GM19324 (cell line): ENCODE results near the gene CDK16.
A peak's percentile ranks its signal among the peaks of the same experiment; 100 is the strongest.

ENCODE experiments used
- ATAC-seq: cut with Tn5 transposase; IDR thresholded peaks from one replicate; pipeline ENCODE4 v1.9.1; 2021; ENCODE audit warnings: mild to moderate bottlenecking, moderate library complexity; ENCODE audit not compliant: unreplicated experiment, low FRiP score

Gene CDK16

GRCh38 chrX:47218280-47218919, at the start of gene CDK16:
TSS of gene CDK16 (plus strand) at chrX:47218681. CDS start at chrX:47223558, 4,877 bp downstream.
- peak; percentile 49 for ATAC-seq

GRCh38 chrX:47169273-47169672, 49.2 kb upstream of the CDK16 start:
- no peak for ATAC-seq

DNA sequence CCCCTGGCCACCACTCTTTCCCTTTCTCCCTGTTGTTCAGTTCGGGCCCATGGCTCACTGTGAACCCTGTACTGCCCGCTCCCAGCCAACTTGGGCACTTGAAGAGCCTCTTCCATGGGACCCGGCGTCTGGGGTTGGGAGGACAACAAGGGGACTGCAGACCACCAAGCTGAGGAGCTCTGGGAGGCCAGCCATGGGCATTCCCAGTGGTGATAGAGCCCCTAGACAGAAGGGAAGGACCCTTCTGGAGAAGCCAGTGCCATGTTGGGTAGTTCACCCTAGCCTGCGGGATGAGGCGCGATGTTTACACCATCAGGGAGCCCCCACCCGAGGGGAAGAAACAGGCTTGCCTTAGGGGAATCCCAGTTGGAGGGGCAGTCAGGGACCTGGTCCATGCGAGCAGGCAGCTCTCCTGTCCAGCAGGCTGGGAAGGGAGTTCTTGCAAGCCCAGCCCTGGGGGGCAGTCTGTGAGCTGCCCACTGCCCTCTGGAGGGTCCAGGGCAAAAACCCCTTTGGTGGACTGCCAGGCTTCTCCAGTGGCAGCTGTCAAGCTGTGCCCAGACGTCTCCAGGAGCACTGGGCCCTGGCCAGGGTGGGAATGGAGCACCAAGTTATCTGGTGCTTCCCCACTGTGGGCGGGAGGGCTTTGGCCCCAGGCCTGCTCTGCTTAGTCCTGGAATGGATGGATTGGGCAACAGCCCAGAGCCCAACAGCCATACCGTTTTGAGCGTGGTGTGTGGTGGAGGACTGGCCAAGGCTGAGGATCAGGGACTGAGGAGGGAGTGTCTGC, 48.6 kb upstream of the CDK16 start:
- no peak for ATAC-seq

DNA sequence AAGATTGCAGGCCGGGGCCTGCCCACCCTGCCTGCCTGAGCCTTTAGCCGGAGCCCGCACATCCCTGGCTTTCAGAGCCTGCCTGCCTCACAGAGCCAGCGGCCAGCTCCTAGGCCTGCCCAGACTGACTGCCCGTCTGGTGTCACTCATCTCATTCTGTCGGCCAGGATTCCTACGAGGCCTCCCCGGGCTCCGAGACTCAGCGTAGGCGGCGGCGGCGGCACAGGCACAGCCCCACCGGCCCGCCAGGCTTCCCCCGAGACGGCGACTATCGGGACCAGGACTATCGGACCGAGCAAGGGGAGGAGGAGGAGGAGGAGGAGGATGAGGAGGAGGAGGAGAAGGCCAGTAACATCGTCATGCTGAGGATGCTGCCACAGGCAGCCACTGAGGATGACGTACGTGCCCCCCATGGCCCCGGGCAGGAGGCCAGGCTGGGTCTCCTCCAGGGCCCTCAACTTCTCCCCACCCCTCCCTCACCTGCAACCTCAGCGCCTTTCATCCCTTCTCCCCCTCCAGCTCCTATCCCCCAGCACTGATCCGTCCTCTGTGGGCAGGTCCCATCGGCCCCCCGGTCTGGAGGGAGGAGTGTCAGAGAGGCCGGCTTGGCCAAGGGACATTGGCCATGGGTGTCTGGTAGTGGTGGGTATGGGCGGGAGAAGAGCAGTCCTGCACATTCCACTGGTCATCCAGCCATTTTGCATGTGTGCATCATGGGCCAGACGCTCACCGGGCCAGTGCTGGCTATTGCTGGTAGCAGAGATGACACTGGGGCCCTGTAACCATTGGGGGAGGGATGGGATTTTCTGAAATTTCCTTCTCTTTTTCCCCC, 47.4 kb upstream of the CDK16 start:
- ATAC-seq = no peak

DNA sequence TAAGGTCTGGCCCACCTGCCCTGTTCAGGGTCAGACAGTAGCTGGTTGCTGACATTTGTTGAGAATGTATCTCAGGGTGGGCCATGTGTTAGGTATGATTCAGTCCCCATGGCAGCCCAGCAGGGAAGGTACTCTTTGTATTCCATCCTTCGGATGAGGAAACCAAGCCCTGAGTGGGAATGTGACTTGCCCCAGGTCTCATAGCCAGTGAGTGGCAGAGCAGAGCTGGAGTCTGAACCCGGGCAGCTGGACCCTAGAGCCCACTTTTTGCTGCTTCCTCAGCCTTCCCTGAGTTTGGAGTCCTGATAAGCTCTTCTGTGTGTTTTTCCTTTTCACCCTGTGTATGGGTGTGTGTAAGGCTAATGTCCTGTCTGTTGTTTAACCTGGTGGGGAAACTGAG, 46.5 kb upstream of the CDK16 start:
- ATAC-seq = no peak

GRCh38 chrX:47172549-47172948, 45.9 kb upstream of the CDK16 start:
- ATAC-seq = no peak

DNA sequence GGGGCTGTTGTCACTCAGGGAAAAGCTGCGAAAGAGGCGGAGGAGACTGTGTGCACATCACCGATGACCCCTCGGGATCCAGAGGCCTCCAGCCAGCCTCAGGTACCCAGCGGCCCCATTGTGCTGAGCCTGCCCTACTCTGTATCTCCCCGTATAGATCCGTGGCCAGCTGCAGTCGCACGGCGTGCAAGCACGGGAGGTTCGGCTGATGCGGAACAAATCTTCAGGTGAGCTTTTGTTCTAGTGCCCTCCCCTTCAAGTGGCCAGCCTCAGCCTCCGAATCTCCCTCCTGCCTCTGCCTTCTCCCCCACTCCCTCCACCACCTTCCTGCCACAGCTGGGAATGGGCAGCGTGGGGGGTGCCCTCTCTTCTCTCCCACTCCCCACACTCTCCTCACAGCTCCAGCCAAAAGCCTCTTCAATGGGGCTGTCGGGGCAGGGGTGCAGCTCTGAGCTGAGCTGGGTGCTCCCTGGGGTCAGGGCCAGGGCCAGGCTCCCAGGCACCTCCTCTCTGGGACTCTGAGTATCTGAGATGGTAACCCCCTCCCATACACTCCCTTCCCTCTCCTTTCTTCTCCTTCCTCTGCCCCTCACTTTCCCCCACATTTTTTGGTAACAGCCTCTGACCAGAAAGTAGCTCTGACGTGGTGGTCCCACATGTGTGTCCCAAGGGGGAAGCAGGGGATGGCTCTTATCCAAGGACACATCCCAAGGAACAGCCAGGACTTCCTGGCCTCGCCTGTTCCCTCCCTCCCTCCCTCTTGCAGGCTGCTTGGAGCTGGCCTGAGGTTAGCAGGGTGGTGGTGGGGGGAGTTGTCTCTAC, 45.3 kb upstream of the CDK16 start:
- ATAC-seq = no peak

DNA sequence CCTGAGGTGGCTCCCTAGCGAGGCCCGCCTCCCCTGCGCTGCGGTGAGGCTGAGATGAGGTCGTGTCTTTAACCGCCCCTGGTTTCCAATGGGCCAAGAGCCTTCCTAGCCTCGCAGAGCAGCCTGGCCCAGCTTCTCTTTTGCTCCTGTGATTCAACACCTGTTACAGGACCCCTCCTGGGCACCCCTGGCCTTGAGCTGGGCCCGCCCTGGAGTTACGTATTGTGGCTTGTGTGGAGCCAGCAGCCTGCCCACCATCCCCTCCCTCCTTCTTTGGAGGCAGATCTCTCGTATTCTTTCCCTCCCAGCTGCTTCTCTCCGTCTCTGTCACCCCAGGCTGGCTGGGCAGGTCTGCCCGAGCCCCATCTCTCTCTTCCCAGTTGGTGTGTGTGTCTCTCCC, 44.1 kb upstream of the CDK16 start:
- ATAC-seq = no peak

- ATAC-seq = no peak
Observed at GRCh38 chrX:47174846-47175587, 43.5 kb upstream of the CDK16 start.

GRCh38 chrX:47175588-47175980, 42.9 kb upstream of the CDK16 start:
- ATAC-seq = no peak

DNA sequence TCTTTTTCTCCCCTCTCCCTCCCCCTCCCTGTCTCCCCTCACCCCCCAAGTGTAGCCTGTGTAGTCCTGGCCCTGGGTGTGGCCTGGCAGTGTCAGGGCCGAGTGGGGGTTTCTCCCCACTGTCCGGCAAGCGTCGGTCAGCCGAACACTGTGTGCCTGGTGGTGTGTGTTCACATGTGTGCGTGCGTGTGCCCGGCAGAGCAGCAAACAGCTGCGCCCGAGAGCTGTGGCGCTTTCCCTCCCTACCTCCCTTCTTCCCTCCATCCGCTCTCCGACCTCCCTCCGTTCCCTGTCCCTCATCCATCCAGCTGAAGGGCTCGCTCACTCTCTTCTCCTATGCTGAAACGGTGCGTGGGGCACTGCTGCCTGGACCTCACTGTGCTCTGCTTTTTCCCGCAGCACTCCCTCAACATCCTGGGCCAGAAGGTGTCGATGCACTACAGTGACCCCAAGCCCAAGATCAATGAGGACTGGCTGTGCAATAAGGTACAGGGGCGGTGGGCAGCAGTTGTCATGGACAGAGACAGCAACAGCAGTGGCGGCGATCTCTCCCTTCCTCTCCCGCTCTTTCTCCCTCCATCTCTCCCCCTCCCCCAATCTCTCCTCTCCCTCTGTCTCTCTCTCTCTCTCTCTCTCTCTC, 42.3 kb upstream of the CDK16 start:
- ATAC-seq = no peak

GRCh38 chrX:47177079-47177478, 41.4 kb upstream of the CDK16 start:
- no peak for ATAC-seq

DNA sequence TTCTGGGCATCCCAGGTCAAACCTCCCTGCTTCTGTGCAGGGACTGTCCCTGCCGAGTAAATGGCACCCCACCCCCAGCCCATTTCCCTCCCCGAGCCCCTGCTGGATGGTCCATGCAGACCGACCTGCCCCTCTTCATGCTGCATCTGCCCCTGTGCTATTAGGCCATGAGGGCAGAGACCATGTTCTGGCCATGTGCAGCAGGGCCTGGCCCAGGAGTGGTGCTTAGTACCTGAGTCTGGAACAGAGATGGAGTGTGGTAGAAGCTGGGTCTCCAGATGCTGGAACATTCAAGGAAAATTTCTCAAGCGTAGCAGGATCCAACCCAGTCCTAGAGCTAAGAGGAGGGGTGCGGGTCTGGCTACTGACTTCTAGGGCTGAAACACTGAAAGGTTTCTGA, 40.1 kb upstream of the CDK16 start:
- no peak for ATAC-seq

DNA sequence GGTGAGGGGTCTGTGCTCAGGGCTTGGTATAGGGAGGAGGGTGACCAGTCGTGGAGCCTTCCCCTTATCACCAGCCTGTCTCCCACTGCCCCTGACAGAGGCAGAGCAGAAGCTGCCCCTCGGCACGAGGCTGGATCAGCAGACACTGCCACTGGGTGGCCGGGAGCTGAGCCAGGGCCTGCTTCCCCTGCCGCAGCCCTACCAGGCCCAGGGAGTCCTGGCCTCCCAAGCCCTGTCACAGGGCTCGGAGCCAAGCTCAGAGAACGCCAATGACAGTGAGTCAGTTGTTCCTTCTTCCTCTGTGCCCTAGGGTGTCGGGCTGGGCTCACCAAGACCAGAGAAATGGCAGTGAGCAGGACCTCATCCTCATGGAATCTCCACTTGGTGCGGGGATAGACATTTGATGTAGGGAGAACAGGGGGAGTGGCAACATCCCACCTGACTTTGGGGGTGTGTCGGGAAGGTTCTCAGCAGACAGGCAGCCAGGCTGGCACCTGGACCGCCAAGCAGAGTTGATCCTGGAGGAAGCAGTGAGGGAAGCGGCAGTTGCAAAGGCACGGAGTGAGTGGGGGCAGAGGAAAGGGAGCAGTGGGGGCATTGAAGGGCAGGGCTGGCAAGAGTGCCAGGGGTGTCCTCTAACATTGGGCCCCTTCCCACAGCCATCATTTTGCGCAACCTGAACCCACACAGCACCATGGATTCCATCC, 39.1 kb upstream of the CDK16 start:
- ATAC-seq = no peak

DNA sequence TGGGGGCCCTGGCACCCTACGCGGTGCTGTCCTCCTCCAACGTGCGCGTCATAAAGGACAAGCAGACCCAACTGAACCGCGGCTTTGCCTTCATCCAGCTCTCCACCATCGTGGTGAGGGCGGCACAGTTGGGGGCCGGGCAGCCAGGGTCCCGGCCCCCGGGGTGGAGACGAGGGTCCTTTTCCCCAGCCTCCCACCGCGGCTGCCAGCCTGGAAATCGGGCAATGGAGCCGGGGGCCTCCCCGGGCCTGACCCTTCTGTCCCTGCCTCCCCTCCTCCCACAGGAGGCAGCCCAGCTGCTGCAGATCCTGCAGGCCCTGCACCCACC, 38.6 kb upstream of the CDK16 start:
- no peak for ATAC-seq

GRCh38 chrX:47180346-47180745, 38.1 kb upstream of the CDK16 start:
- ATAC-seq = no peak

DNA sequence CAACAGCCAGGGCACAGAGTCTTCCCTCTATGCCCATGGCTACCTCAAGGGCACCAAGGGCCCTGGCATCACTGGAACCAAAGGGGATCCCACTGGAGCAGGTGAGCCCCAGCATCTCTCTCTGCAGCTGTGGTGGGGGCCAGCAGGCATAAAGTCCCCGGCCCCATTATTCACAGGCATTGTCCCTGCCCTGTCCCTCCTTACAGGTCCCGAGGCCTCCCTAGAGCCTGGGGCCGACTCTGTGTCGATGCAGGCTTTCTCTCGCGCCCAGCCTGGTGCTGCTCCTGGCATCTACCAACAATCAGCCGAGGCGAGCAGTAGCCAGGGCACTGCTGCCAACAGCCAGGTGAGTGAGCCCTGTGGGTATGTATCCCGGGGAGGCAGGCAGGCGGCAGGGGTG, 37.2 kb upstream of the CDK16 start:
- ATAC-seq = no peak

DNA sequence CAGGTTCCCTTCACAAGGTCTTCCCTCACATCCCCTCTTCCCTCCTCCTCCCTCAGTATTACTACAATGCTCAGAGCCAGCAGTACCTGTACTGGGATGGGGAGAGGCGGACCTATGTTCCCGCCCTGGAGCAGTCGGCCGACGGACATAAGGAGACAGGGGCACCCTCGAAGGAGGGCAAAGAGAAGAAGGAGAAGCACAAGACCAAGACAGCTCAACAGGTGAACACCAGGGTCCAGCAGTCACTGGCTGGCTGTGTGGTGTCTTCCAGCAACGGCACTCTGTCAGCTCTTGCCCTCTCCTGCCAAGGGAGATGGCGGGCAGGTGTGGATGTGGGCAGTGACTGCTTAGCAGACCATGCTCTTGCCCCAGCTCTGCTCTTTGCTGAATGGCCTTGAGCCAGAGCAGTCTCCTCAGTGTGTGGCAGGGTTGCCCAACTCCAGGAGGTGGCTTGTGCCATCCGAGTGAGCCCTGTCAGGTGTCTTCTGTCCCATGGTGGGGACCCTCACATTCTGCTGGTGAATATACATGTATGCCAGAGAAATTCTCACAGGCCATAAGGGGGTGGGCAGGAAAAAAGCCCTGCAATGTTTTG, 36.3 kb upstream of the CDK16 start:
- no peak for ATAC-seq

GRCh38 chrX:47184486-47184885, 34.0 kb upstream of the CDK16 start:
- no peak for ATAC-seq
